ENCODE results near the gene TRAPPC14. TPM values are rescaled to one million over a fixed set of nuclear protein-coding genes. Genes with fewer than 3 reads are reported as not detected.
"Not testable (repeated sequence)": the region's sequence is repeated elsewhere in the genome, so short reads cannot be mapped to it uniquely, and the experiment has no call there.

The TRAPPC14 gene
- total and polyA plus RNA-seq, 10 of the 15 experiments (the other 5 are each of a cell fraction or from before 2014, with no cell fraction given), result 0.21 to 24.7 (median 7.5) TPM

DNA sequence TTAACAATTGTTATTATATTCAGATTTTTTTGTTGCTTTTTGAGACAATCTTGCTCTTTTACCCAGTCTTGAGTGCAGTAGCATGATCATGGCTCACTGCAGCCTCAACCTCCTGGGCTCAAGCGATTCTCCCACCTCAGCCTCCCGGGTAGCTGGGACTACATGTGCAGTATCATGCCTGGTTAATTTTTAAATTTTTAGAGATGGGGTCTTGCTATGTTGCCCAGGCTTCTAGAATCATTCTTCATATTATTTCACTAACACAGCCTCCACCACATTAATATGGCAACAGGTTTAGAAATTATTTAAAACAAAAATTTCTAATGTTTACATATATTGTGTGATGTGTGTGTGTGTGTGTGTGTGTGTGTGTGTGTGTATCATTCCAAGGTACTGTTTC, 11.2 kb downstream of the TRAPPC14 start:
- Histone ChIP-seq H2AFZ (ENCODE audit: control insufficient read depth, low read depth, low read length) (no peak overlapping the region), H3K79me2 (ENCODE audit: control insufficient read depth, insufficient read depth, low read length) (peaks cover 18% of the 10 kb centered on the region), H3K36me3 (ENCODE audit: control insufficient read depth in 2 of 2, insufficient read depth in 2 of 2, low read length in 1 of 2) (no peaks in the 10 kb centered on the region; a peak in 2 of 4 replicates), H3K27me3 (replicated peaks in 1 of 2; ENCODE audit: control insufficient read depth in 2 of 2, insufficient read depth in 2 of 2, low read length in 1 of 2) (no peaks in the 10 kb centered on the region), H3K9me3 (replicated peaks; ENCODE audit: control insufficient read depth, insufficient read depth, low read length) (no peaks in the 10 kb centered on the region), H3K4me1 (ENCODE audit: control insufficient read depth, insufficient read depth, low read length) (peaks cover 5% of the 10 kb centered on the region; the same call in 1 of the 2 replicates), H3K4me3 (no peak overlapping the region), H3K27ac (ENCODE audit: control insufficient read depth, insufficient read depth) (no peak overlapping the region), H3K9ac (ENCODE audit: control insufficient read depth, insufficient read depth, low read length) (no peak overlapping the region), H4K20me1 (ENCODE audit: control insufficient read depth, insufficient read depth) (no peaks in the 10 kb centered on the region), H3K4me2 (ENCODE audit: control insufficient read depth, insufficient read depth) (no peak overlapping the region)
- no peak for DNase-seq (ENCODE audit: low read depth, low spot score)
- BruUV-seq (replicated peaks), result no TSS peak
- SMC1A ChIA-PET (ENCODE audit: uncharacterized antibody, unreplicated experiment), result interaction anchor here (1.2 to 1.8 kb wide), 3 partner anchors 9 to 63 kb away, joined by 4 to 7 read pairs (median 4); no protein-coding TSS in a partner anchor
- intact Hi-C loops (cut with micrococcal nuclease; ENCODE audit: unreplicated experiment), result loop anchor here (5.0 kb wide), 1 partner anchor 70 kb away; the partner anchor contains the start of gene PVRIG
- CTCF ChIA-PET, result interaction anchor here (0.6 to 5.7 kb wide), 4 partner anchors 9 to 227 kb away, joined by 3 to 43 read pairs (median 6); no protein-coding TSS in a partner anchor
- in situ Hi-C loops (cut with MboI), result no loop called here
- TF ChIP-seq TCF7 (IDR thresholded peaks at IDR 0.05; ENCODE audit: borderline replicate concordance) (no peak), MEF2B (IDR thresholded peaks at IDR 0.05; ENCODE audit: partially characterized antibody, poor library complexity, severe bottlenecking) (no peak), ZSCAN29 (IDR thresholded peaks at IDR 0.05) (no peak), ZNF622 (IDR thresholded peaks at IDR 0.05) (no peak), ZNF274 (IDR thresholded peaks at IDR 0.05; ENCODE audit: insufficient read depth, insufficient read length) (no peak), IKZF1 (conservative IDR thresholded peaks at IDR 0.05) (no peak), CHD2 (IDR thresholded peaks at IDR 0.05; ENCODE audit: borderline replicate concordance, low read depth, low read length) (no peak), DPF2 (IDR thresholded peaks at IDR 0.05) (no peak)
- TF ChIP-seq, protein P1, sequence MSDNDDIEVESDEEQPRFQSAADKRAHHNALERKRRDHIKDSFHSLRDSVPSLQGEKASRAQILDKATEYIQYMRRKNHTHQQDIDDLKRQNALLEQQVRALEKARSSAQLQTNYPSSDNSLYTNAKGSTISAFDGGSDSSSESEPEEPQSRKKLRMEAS (IDR thresholded peaks at IDR 0.05; ENCODE audit: low read depth, low read length), result no peak
- TF ChIP-seq, protein P2, sequence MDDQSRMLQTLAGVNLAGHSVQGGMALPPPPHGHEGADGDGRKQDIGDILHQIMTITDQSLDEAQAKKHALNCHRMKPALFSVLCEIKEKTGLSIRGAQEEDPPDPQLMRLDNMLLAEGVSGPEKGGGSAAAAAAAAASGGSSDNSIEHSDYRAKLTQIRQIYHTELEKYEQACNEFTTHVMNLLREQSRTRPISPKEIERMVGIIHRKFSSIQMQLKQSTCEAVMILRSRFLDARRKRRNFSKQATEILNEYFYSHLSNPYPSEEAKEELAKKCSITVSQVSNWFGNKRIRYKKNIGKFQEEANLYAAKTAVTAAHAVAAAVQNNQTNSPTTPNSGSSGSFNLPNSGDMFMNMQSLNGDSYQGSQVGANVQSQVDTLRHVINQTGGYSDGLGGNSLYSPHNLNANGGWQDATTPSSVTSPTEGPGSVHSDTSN (IDR thresholded peaks at IDR 0.05; ENCODE audit: insufficient replicate concordance, low read depth, low read length), result no peak
- 97% methylated on average over 2 of the region's 2 CpGs for whole genome bisulfite sequencing (ENCODE audit: insufficient coverage, insufficient replicate concordance, low lambda C conversion rate, missing lambda C conversion rate)
- ATAC-seq, result no peak
- FAIRE-seq, result no peak
- POLR2A ChIA-PET, result interaction anchor here (0.7 to 2.3 kb wide), 12 partner anchors 11 to 73 kb away, joined by 3 to 28 read pairs (median 5); partner anchors contain the start of genes AP4M1, COPS6, MCM7 and PVRIG
- RAD21 ChIA-PET (ENCODE audit: unreplicated experiment), result interaction anchor here (1.8 to 2.4 kb wide), 2 partner anchors 9 to 13 kb away, joined by 7 to 17 read pairs; no protein-coding TSS in a partner anchor

DNA sequence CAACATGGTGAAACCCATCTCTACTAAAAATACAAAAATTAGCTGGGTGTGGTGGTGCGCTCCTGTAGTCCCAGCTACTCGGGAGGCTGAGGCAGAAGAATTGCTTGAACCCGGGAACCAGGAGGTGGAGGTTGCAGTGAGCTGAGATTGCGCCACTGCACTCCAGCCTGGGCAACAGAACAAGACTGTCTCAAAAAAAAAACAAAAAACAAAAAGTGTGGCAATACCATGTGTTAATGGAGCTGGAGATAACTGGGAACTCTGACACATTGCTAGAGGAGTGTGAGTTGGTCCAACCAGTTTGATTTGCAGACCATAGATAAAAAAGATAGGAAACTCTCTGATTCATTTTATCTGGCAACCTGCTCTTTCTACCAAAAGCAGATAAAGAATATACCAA, 12.2 kb downstream of the TRAPPC14 start:
- H3K27ac ChIP-seq (ENCODE audit: control insufficient read depth, insufficient read depth); H2AFZ ChIP-seq (ENCODE audit: control insufficient read depth, low read depth, low read length); DNase-seq (ENCODE audit: low read depth, low spot score); RAD21 ChIA-PET (ENCODE audit: unreplicated experiment); in situ Hi-C loops (cut with MboI); ATAC-seq; H3K27me3 ChIP-seq (replicated peaks in 1 of 2; ENCODE audit: control insufficient read depth in 2 of 2, insufficient read depth in 2 of 2, low read length in 1 of 2); H3K9ac ChIP-seq (ENCODE audit: control insufficient read depth, insufficient read depth, low read length); H4K20me1 ChIP-seq (ENCODE audit: control insufficient read depth, insufficient read depth); H3K36me3 ChIP-seq (ENCODE audit: control insufficient read depth in 2 of 2, insufficient read depth in 2 of 2, low read length in 1 of 2); FAIRE-seq; H3K4me2 ChIP-seq (ENCODE audit: control insufficient read depth, insufficient read depth); H3K9me3 ChIP-seq (replicated peaks; ENCODE audit: control insufficient read depth, insufficient read depth, low read length); H3K4me3 ChIP-seq; H3K4me1 ChIP-seq (ENCODE audit: control insufficient read depth, insufficient read depth, low read length); BruUV-seq (replicated peaks): not testable (repeated sequence)
- ChIA-PET SMC1A (ENCODE audit: uncharacterized antibody, unreplicated experiment) (interaction anchor here (1.0 to 1.8 kb wide), 2 partner anchors 8 to 261 kb away, joined by 3 to 7 read pairs; no protein-coding TSS in a partner anchor), POLR2A (interaction anchor here (0.6 to 1.7 kb wide), 5 partner anchors 17 to 371 kb away, joined by 3 to 5 read pairs (median 3); no protein-coding TSS in a partner anchor), CTCF (interaction anchor here (0.7 to 5.7 kb wide), 3 partner anchors 10 to 17 kb away, joined by 3 to 43 read pairs (median 7); no protein-coding TSS in a partner anchor)
- H3K79me2 ChIP-seq (ENCODE audit: control insufficient read depth, insufficient read depth, low read length), result peaks cover 17% of the 10 kb centered on the region
- 94% methylated on average over 4 of the region's 4 CpGs for WGBS (ENCODE audit: insufficient coverage, insufficient replicate concordance, low lambda C conversion rate, missing lambda C conversion rate)
- intact Hi-C loops (cut with micrococcal nuclease; ENCODE audit: unreplicated experiment), result loop anchor here (5.0 kb wide), 1 partner anchor 71 kb away; the partner anchor contains the start of gene PVRIG

Measured in GM12878 (cell line).